Stimulated activated CD8-positive, alpha-beta memory T cell treated with anti-CD3 and anti-CD28 coated beads, Interleukin-4, amount 100 ng/mL, for 48 hours (primary cell): Measurements from ENCODE around the gene AP2A1.

Experiments
- DNase-seq: peaks from one replicate; pipeline ENCODE4 v3.0.0-alpha.2; 2020

AP2A1 gene

DNA sequence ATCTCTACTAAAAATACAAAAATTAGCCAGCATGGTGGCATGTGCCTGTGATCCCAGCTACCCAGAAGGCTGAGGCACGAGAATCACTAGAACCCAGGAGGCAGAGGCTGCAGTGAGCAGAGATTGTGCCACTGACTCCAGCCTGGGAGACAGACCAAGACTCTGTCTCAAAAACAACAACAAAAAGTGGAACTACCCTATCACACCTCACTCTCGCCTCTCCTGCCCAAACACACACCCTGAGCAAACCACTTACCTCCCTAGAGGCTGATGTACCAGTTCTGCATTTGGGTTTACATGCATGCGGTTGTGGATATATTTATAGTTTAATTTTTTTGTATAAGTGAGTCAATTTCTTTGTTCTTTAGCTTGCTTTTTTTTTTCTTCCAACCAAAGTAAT is 76.5 kb downstream of the AP2A1 start:
- no peak for DNase-seq

- DNase-seq = no peak
Measured at GRCh38 chr19:49844138-49845095, 77.6 kb downstream of the AP2A1 start.

GRCh38 chr19:49845414-49845813 is 78.6 kb downstream of the AP2A1 start:
- no peak for DNase-seq

DNA sequence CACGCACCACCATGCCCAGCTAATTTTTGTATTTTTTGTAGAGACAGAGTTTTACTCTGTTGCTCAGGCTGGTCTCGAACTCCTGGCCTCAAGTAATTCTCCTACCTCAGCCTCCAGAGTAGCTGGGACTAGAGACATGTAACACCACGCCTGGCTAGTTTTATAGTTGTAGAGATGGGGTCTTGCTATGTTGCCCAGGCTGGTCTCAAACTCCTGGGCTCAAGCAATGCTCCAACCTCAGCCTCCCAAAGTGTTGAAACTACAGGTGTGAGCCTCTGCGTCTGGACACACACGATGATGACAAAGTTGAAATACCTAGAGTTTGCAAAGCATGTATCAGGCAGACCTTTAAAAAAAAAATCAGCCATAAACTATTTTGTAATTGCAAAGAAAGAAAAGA is 79.6 kb downstream of the AP2A1 start:
- DNase-seq = no peak

DNA sequence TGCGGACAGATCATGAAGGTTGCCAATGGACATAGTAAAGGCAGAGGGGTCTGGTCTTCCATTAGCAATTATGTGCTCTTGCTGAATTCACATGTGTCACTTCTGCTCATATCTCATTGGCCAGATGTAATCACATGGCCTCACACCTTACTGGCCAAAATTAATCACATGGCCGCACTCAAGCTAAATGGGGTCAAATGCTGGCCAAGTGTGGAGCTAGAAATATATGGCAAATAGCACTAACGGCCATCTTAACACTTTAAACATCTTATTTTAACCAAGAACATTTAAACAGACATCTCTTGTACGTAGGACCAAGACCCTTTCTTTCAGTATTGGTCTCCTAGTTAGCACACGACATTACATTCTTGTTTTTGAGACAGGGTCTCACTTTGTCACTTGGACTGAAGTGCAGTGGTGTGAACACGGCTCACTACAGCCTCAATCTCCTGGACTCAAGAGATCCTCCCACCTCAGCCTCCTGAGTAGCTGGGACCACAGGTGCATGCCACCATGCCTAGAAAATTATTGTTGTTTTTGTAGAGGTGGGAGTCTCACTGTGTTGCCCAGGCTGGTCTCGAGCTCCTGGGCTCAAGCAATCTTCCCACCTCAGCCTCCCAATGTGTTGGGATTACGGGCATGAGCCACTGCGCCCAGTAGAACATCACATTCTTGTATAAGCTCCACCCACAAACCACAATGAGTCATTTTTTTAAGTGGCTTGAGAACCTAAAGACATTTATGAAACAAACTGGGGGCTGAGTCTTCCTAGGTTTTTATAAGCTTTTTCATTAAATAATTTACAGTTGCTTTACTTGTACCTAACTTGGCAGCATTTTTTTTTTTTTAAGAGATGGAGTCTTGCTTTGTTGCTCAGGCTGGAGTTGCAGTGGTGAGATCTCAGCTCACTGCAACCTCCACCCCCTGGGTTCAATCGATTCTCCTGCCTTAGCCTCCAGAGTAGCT is 81.2 kb downstream of the AP2A1 start:
- DNase-seq = no peak

- DNase-seq = no peak
Measured at GRCh38 chr19:49848938-49849337, 82.1 kb downstream of the AP2A1 start.

DNA sequence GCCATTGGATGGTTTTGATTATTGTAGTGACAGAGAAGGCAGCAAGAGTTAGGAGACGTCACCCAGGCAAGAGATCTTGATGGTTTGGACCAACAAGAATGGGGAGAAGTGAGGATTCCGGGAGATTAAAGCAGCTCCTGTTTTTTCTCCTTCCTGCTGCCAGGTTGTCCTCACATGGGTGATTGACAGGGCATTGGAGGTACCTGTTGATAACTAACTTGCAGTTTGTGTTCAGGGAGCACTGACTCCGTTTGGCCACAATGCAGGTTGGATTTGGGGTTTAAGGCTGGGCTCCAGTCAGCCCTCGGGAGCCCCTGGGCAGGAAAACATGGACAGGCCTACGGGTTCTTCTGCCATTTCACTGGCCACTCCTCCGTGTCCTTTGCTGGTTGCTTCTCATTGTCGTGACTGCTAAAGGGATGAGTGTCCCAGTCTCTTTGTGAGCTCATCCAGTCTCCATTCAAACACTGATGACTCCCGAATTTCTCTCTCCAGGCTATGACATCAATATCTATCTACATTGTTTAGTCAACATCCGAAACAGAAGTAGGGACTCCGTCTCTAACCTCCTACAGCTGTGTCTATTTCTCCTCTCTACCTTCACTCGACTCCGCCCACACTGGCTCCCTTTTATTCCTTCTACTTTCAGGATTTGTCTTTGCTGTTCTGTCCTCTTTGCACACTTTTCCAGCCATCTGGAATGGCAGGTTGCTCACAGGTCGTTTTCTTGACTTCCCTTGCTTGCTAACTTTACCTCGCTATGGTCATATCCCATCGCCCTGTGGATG is 82.8 kb downstream of the AP2A1 start:
- DNase-seq = no peak

GRCh38 chr19:49850221-49850486 is 83.4 kb downstream of the AP2A1 start:
- DNase-seq = no peak

DNA sequence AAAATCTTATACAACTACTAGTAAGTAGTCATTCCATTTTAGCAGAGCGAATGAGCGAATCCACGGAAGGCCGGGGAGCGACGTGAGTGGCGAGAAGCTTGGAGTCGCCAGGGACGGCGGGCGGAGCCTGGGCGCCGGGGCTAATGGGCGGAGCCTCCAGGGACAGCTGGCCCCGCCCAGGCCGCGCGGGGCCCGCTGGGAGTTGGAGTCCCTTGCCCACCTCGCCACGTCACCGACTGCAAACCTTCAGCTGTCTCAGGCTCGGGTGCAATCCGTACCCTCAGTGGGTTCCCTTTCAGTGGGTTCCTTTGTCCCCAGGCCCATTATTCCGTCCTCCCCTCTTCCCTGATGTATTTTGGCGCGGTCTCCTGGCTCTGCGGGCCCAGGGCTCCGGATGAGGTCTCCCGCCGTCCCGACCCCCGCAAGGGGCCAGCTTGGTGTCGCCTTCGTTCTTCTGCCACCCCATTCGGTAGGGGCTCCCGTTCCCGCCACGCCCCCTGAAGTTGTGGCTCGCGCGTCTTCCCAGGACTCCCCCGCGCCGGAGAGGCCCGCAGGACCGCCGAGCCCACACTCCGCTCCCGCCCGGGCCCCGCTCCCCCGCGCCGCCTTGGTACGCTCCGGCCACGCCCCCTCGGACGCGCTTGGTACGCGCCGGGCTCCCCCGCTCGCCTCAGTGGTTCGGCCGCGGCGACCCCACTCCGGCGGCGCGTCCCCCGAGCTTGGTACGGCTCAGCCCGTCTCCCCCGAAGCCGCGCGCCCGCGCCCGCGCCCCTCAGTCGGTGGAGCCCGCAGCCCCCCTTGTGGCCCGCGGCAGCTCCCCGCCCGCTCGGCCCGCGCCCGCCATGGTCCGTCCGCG is 83.9 kb downstream of the AP2A1 start, which contains the start of gene PTOV1:
TSS of gene PTOV1 (plus strand) at position 673 of the 856 bp plus-strand sequence.
- peak; percentile 92 for DNase-seq

DNA sequence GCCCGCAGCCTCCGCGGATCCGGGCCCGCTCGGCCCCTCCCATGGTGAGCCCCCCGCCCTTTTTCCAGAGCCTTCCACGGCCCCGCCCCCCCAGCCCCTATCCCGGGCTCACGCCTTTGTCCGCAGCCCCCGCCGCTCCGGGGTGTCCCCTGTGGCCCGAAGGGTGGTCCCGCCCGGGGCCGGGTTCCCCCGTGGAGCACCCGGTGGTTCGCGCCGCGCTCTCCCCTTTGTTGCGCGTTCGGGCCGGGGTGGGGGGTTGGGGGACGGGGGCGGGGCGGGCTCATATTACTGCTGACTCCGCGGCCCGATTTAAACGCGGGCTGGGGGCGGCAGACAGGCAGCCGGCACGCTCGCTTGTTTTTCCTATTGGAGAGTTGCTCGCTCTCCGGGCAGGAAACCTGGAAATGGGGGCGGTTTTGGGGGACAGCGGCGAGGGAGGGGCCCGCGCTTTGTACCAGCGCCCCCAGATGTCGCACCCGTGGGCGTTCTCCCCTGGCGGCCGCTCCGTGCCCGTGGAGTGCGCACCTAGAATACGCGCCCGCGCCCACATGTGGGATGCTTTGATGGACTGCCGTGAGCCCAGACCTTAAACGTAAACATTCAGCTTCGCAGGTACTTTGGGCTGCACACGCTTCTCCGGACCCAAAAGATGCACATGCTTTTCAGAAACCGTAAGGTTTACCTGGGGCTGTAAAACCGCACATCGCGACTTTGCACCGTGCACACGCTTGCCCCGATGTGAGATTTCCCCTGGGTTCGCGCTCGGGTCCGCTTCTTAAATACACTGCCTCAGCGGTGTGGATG is 84.9 kb downstream of the AP2A1 start:
- peak; percentile 48 for DNase-seq

- no peak for DNase-seq
Measured at GRCh38 chr19:49852631-49853126, 85.9 kb downstream of the AP2A1 start.

GRCh38 chr19:49853852-49854377 is 87.1 kb downstream of the AP2A1 start:
- DNase-seq = no peak

DNA sequence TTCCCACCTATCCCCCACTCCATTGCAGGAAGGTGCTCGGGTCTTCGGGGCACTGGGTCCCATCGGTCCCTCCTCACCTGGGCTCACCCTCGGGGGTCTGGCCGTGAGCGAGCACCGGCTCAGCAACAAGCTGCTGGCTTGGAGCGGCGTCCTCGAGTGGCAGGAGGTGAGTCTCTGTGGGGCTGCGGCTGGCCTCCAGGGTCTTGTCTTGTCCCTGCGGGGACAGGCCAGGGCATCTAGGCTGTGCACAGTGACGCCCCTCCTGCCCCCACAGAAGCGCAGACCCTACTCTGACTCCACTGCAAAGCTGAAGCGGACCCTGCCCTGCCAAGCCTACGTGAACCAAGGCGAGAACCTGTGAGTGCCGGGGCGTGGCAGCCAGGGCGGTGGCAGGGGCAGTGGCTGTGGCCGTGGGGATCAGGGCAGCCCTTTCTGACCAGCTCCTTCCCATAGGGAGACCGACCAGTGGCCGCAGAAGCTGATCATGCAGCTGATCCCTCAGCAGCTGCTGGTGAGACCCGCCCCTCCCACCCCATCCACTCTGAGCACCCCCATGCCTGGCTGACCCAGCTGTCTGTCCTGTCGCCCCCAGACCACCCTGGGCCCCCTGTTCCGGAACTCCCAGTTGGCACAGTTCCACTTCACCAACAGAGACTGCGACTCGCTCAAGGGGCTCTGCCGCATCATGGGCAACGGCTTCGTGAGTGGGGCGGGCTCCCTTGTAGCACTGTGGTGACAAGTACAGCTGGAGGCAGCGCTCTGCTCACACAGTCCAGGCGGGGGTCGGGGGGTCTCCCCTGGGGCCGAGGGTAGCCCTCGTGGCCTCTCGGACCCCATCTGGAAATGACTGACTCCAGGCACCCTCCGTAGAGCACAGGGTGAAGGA is 87.8 kb downstream of the AP2A1 start:
- DNase-seq = no peak

GRCh38 chr19:49855277-49855675 is 88.5 kb downstream of the AP2A1 start:
- no peak for DNase-seq

GRCh38 chr19:49855676-49856573 is 89.1 kb downstream of the AP2A1 start:
- DNase-seq = no peak

DNA sequence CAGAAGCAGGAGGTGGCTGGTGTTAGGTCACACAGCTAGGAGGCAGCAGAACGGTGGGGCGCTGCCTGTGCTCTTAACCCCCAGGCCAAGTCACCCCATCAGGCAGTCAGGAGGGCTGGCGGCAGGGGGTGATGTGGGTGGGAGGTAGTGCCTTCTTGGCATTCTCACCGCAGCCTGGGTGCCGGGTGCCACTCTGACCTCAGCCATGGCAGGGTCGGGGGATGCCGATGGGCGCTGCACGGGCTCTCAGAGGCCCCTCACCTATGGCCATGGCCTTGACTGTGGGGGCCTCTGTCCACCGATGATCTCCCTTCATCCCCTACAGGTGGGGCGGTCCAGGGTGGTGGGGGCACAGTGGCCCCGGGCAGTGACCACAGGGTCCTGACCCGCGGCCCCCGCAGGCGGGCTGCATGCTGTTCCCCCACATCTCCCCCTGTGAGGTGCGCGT is 89.8 kb downstream of the AP2A1 start:
- no peak for DNase-seq
